ENCODE measurements around the gene KLHL29. TPM values are rescaled to one million over a fixed set of nuclear protein-coding genes. Genes with fewer than 3 reads are reported as not detected.

Gene KLHL29
- total and polyA plus RNA-seq, 2 of the 13 experiments (the other 11 are each of a cell fraction or from before 2014, with no cell fraction given), result 0.01 TPM; not detected in 1

DNA sequence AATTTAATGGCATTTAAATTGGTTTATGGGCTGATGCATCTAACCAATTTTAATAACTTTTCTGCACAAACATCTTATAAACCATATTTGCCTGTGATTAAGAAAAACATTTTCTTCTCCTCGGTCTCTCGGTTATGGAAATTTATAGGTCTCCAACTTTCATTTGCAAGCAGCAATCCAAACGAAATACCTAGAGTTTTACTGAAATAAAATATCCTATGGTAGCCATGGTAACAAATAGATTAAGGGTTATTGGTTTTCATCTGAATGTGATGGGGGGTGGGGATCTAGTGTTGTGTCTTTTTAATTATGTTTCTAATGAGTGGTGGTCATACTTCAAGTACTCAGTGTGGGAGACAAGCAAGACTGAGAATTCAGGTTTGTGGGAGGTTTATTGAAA lies 2.9 kb downstream of the KLHL29 start:
- BruUV-seq (replicated peaks), result no TSS peak
- Histone ChIP-seq H3K4me3 (replicated peaks in 1 of 3; ENCODE audit: insufficient read depth in 1 of 3, low read depth in 2 of 3, low read length in 3 of 3) (no peak overlapping the region), H3K27ac (ENCODE audit: extremely low read length, insufficient read depth, low read length) (no peak overlapping the region), H3K4me2 (ENCODE audit: low read depth, low read length) (no peak overlapping the region), H3K36me3 (replicated peaks in 1 of 2; ENCODE audit: control insufficient read depth in 1 of 2, insufficient read depth in 2 of 2, low read length in 2 of 2) (no peaks in the 10 kb centered on the region), H3K9me3 (ENCODE audit: low read length) (no peaks in the 10 kb centered on the region), H3K27me3 (ENCODE audit: control insufficient read depth in 1 of 2, insufficient read depth in 2 of 2, low read length in 2 of 2) (peaks cover 17 to 57% of the 10 kb centered on the region in 2 experiments; a peak in 4 of 5 replicates), H3K4me1 (ENCODE audit: insufficient read depth, low read length) (no peaks in the 10 kb centered on the region), H3K9ac (ENCODE audit: insufficient read depth, low read depth, low read length) (no peak overlapping the region), H2AFZ (ENCODE audit: low read length) (no peak overlapping the region), H3K79me2 (ENCODE audit: insufficient read depth, low read length) (no peaks in the 10 kb centered on the region), H4K20me1 (ENCODE audit: insufficient read depth, low read length) (peaks cover 3% of the 10 kb centered on the region; the same call in 1 of the 2 replicates)
- CTCF ChIA-PET (ENCODE audit: low intra/inter-chr PET ratio, low total read pairs), result no interaction called here
- POLR2A ChIA-PET, result no interaction called here
- no peak for ATAC-seq
- WGBS (ENCODE audit: low lambda C conversion rate), result 62% methylated on average over 3 of the region's 3 CpGs
- DNase-seq (ENCODE audit: low spot score), result no peak
- in situ Hi-C loops (cut with HindIII; ENCODE audit: extremely low pct_ligation_motif_present, low pct_unique_long_range_greater_than_20kb) (no loop called here), intact Hi-C loops (cut with micrococcal nuclease; ENCODE audit: unreplicated experiment) (no loop called here)
- FAIRE-seq, result no peak
- TF ChIP-seq NBN (conservative IDR thresholded peaks at IDR 0.05), result no peak
- TF ChIP-seq, protein P1, sequence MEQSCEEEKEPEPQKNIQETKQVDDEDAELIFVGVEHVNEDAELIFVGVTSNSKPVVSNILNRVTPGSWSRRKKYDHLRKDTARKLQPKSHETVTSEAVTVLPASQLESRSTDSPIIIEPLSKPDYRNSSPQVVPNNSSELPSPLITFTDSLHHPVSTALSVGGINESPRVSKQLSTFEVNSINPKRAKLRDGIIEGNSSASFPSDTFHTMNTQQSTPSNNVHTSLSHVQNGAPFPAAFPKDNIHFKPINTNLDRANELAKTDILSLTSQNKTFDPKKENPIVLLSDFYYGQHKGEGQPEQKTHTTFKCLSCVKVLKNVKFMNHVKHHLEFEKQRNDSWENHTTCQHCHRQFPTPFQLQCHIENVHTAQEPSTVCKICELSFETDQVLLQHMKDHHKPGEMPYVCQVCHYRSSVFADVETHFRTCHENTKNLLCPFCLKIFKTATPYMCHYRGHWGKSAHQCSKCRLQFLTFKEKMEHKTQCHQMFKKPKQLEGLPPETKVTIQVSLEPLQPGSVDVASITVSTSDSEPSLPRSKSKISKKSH (CRISPR knock-in tag; IDR thresholded peaks at IDR 0.05; ENCODE audit: borderline replicate concordance), result no peak
- peak; percentile 43 for TF ChIP-seq ZFP36 (IDR thresholded peaks at IDR 0.05; ENCODE audit: borderline replicate concordance, low read depth, low read length, partially characterized antibody)
- TF ChIP-seq CBX2 (IDR thresholded peaks at IDR 0.05; ENCODE audit: low read depth, low read length), result peak; percentile 88
- no peak for TF ChIP-seq CBX2 (CRISPR knock-in tag; IDR thresholded peaks at IDR 0.05; ENCODE audit: low read depth)
- no peak for TF ChIP-seq ZNF510 (CRISPR knock-in tag; IDR thresholded peaks at IDR 0.05; ENCODE audit: low read depth)
- TF ChIP-seq, protein P2, sequence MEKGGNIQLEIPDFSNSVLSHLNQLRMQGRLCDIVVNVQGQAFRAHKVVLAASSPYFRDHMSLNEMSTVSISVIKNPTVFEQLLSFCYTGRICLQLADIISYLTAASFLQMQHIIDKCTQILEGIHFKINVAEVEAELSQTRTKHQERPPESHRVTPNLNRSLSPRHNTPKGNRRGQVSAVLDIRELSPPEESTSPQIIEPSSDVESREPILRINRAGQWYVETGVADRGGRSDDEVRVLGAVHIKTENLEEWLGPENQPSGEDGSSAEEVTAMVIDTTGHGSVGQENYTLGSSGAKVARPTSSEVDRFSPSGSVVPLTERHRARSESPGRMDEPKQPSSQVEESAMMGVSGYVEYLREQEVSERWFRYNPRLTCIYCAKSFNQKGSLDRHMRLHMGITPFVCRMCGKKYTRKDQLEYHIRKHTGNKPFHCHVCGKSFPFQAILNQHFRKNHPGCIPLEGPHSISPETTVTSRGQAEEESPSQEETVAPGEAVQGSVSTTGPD (CRISPR knock-in tag; IDR thresholded peaks at IDR 0.05), result no peak

All from HepG2 (cell line).